Liver (tissue), 9 donors: ENCODE data around the gene NOS2. TPM values are rescaled to one million over a fixed set of nuclear protein-coding genes. Genes with fewer than 3 reads are reported as not detected.

Experiments used
- DNase-seq: peaks from one replicate; pipeline ENCODE4 v3.0.0-alpha.2; 2017; ENCODE audit warnings: low spot score
- H3K27ac ChIP-seq, 2 donors: one replicate each; pipeline ENCODE4 v1.7.0; 2013; ENCODE audit warnings: inconsistent platforms in 2 of 2, low read length in 2 of 2, control low read depth in 1 of 2, low read depth in 1 of 2, mild to moderate bottlenecking in 1 of 2
- H3K27me3 ChIP-seq, 4 donors: one replicate each; pipeline versions ENCODE4 v1.6.1 to v1.7.0; 2013; ENCODE audit warnings: low read length in 3 of 4, inconsistent platforms in 1 of 4, mild to moderate bottlenecking in 1 of 4, moderate library complexity in 1 of 4; ENCODE audit not compliant: control insufficient read depth in 4 of 4, insufficient read depth in 4 of 4
- H3K36me3 ChIP-seq, 4 donors: one replicate each; pipeline versions ENCODE4 v1.6.1 to v1.7.0; 2013; ENCODE audit warnings: low read length in 3 of 4, mild to moderate bottlenecking in 3 of 4, low read depth in 1 of 4, moderate library complexity in 1 of 4; ENCODE audit not compliant: control insufficient read depth in 4 of 4, insufficient read depth in 3 of 4
- H3K4me1 ChIP-seq, 4 donors: one replicate each; pipeline versions ENCODE4 v1.6.1 to v1.7.0; 2013; ENCODE audit warnings: low read length in 3 of 4, mild to moderate bottlenecking in 3 of 4, moderate library complexity in 1 of 4; ENCODE audit not compliant: control insufficient read depth in 4 of 4, insufficient read depth in 4 of 4
- H3K4me3 ChIP-seq, 3 donors: one replicate each; pipeline versions ENCODE4 v1.6.1 to v1.7.0; 2013; ENCODE audit warnings: low read length in 3 of 3, control low read depth in 1 of 3, low read depth in 1 of 3, mild to moderate bottlenecking in 1 of 3
- H3K9ac ChIP-seq, 2 donors: one replicate each; pipeline ENCODE4 v1.7.0; 2013; ENCODE audit warnings: low read length in 2 of 2, mild to moderate bottlenecking in 2 of 2, moderate library complexity in 2 of 2, control low read depth in 1 of 2, low read depth in 1 of 2
- H3K9me3 ChIP-seq, 4 donors: one replicate each; pipeline versions ENCODE4 v1.6.1 to v1.7.0; 2013; ENCODE audit warnings: low read length in 3 of 4; ENCODE audit not compliant: control insufficient read depth in 4 of 4
- CTCF ChIP-seq: fragments of 150-350 bp; IDR thresholded peaks from 2 replicates; pipeline ENCODE4 v1.5.1; 2017; ENCODE audit warnings: improper control_type of control experiment, low read depth, low read length; ENCODE audit not compliant: missing input control
- EGR1 ChIP-seq, 2 donors: IDR thresholded peaks; 2 replicates each; pipeline ENCODE4 v1.6.1; 2016 to 2018; ENCODE audit warnings: antibody characterized with exemption in 2 of 2, low read depth in 2 of 2
- FOXA2 ChIP-seq: IDR thresholded peaks from 2 replicates; pipeline ENCODE4 v1.6.1; 2016; ENCODE audit warnings: antibody characterized with exemption
- MAX ChIP-seq: IDR thresholded peaks from 2 replicates; pipeline ENCODE4 v1.6.1; 2016; ENCODE audit warnings: antibody characterized with exemption
- RAD21 ChIP-seq, 2 donors: IDR thresholded peaks; 2 replicates each; pipeline ENCODE4 v1.6.1; 2016; ENCODE audit warnings: antibody characterized with exemption in 2 of 2, mild to moderate bottlenecking in 2 of 2
- REST ChIP-seq: IDR thresholded peaks from 2 replicates; pipeline ENCODE4 v1.6.1; 2016; ENCODE audit warnings: antibody characterized with exemption, mild to moderate bottlenecking
- RXRA ChIP-seq, 2 donors: IDR thresholded peaks; 2 replicates each; pipeline ENCODE4 v1.6.1; 2017 to 2018; ENCODE audit warnings: antibody characterized with exemption in 2 of 2, mild to moderate bottlenecking in 1 of 2
- SP1 ChIP-seq: IDR thresholded peaks from 2 replicates; pipeline ENCODE4 v1.6.1; 2018; ENCODE audit warnings: antibody characterized with exemption, mild to moderate bottlenecking
- ZBTB33 ChIP-seq: IDR thresholded peaks from 2 replicates; pipeline ENCODE4 v1.6.1; 2016; ENCODE audit warnings: antibody characterized with exemption
- WGBS: extraction: QIAGEN DNeasy Blood & Tissue Kit; methylation state at CpG from one replicate; pipeline ENCODE4 v1.1.7; 2013; 5-methylcytosine and 5-hydroxymethylcytosine counted together
- polyA plus RNA-seq, 2 donors: library from polyadenylated mRNA; stranded (reverse) in 1 of 2; unstranded in 1 of 2; fragments of 200-250 nt in 1 of 2; fragments of >200 nt in 1 of 2; fragmentation: Nextera tagmentation in 1 of 2; extraction: Ambion mirVana in 1 of 2; gene quantifications; one replicate each; pipeline versions ENCODE4 v1.2.1 to v1.2.3, GENCODE V29; 2013 to 2015
- total RNA-seq, 2 donors: library from RNA; depleted of rRNA; stranded (reverse); fragments of >200 nt; gene quantifications; one replicate each; pipeline ENCODE4 v1.2.3, GENCODE V29; 2014
- donor health status: healthy.
- donor health status: healthy.
- donor health status: healthy.
- donor health status: healthy.
- donor health status: healthy.

The NOS2 gene
- total and polyA plus RNA-seq, 4 donors = under 0.01 to 0.01 TPM; not detected in 2

GRCh38 chr17:27756467-27757371 lies 43.6 kb downstream of the NOS2 start:
- DNase-seq = peak; percentile 67
- no peaks in the 10 kb centered on the region for H3K9me3 ChIP-seq
- WGBS = 68% methylated on average over 17 of the region's 17 CpGs

GRCh38 chr17:27755706-27756466 lies 44.4 kb downstream of the NOS2 start:
- DNase-seq = no peak
- 83% methylated on average over 28 of the region's 28 CpGs for WGBS
- TF ChIP-seq FOXA2 (no peak), RXRA (IDR thresholded peaks at IDR 0.05) (no peak), ZBTB33 (no peak), EGR1 (IDR thresholded peaks at IDR 0.05; ENCODE audit: low read depth in 2 of 2) (no peak), SP1 (no peak), REST (no peak), CTCF (no peak), MAX (no peak)

More at GRCh38 chr17:27756467-27757371, 43.6 kb downstream of the NOS2 start:
- Histone ChIP-seq H3K36me3 (no peaks in the 10 kb centered on the region), H3K9ac (no peak overlapping the region), H3K27me3 (no peaks in the 10 kb centered on the region), H3K4me1 (no peaks in the 10 kb centered on the region), H3K4me3 (no peak overlapping the region), H3K27ac (no peak overlapping the region)
- TF ChIP-seq ZBTB33 (no peak), CTCF (peak; percentile 85), FOXA2 (peak; percentile 10), RAD21 (IDR thresholded peaks at IDR 0.05) (peak; percentile 82 to 84)

More at GRCh38 chr17:27755706-27756466, 44.4 kb downstream of the NOS2 start:
- Histone ChIP-seq H3K4me1 (no peaks in the 10 kb centered on the region), H3K4me3 (no peak overlapping the region), H3K36me3 (no peaks in the 10 kb centered on the region), H3K27me3 (no peaks in the 10 kb centered on the region), H3K9me3 (no peaks in the 10 kb centered on the region), H3K27ac (no peak overlapping the region), H3K9ac (no peak overlapping the region)
